IMR-90 (cell line): ENCODE results near the gene ATXN1. TPM values are rescaled to one million over a fixed set of nuclear protein-coding genes. Genes with fewer than 3 reads are reported as not detected.

Experiments used
- ATAC-seq: fragments of 200-7000 bp; cut with Tn5 transposase; 2 replicates; pipeline ENCODE4 v1.9.1; 2020; ENCODE audit warnings: low read depth, mild to moderate bottlenecking, moderate library complexity
- BruUV-seq: library from RNA; stranded (reverse); fragments of 400-500 nt; replicated peaks from 2 replicates; lab custom pipeline; 2021; lab: Mats Ljungman, UMichigan
- CTCF ChIA-PET: fragments of 300-600 bp; formaldehyde crosslinking; extraction: SDS; loops from one replicate; lab custom pipeline; 2021; ENCODE audit warnings: antibody characterized with exemption; lab: Yijun Ruan, JAX
- POLR2A ChIA-PET: fragments of 300-600 bp; sonication (Branson Sonifier 250); formaldehyde crosslinking; loops from one replicate; lab custom pipeline; 2022; ENCODE audit warnings: antibody characterized with exemption; ENCODE audit not compliant: unreplicated experiment; lab: Charles Lee
- DNase-seq: peaks from one replicate; pipeline ENCODE4 v3.0.0; 2013
- H2AFZ ChIP-seq: replicated peaks from 2 replicates; pipeline ENCODE3; 2013; ENCODE audit warnings: low read length, mild to moderate bottlenecking; ENCODE audit not compliant: poor library complexity
- H2AK5ac ChIP-seq: 2 replicates; pipeline ENCODE4 v1.6.1; 2013; ENCODE audit warnings: low read depth, low read length, inconsistent platforms
- H2AK9ac ChIP-seq: replicated peaks from 2 replicates; pipeline ENCODE3; 2013; ENCODE audit warnings: mild to moderate bottlenecking, low read depth, low read length, moderate library complexity; ENCODE audit not compliant: poor library complexity
- H2BK120ac ChIP-seq: 2 replicates; pipeline ENCODE4 v1.6.1; 2013; ENCODE audit warnings: low read depth, low read length, inconsistent platforms
- H2BK15ac ChIP-seq: 3 replicates; pipeline ENCODE4 v1.6.1; 2013; ENCODE audit warnings: low read depth, low read length, inconsistent platforms
- H2BK20ac ChIP-seq: 2 replicates; pipeline ENCODE4 v1.6.1; 2013; ENCODE audit warnings: low read depth, mild to moderate bottlenecking, inconsistent platforms, low read length, moderate library complexity
- H2BK5ac ChIP-seq: 2 replicates; pipeline ENCODE4 v1.6.1; 2013; ENCODE audit warnings: mild to moderate bottlenecking, low read depth, low read length, inconsistent platforms; ENCODE audit not compliant: poor library complexity, severe bottlenecking
- H3K14ac ChIP-seq: replicated peaks from 2 replicates; pipeline ENCODE4 v1.6.1; 2013; ENCODE audit warnings: low read depth, low read length, inconsistent platforms
- H3K18ac ChIP-seq: 2 replicates; pipeline ENCODE4 v1.6.1; 2013; ENCODE audit warnings: low read depth, low read length, control low read depth
- H3K23ac ChIP-seq: 2 replicates; pipeline ENCODE4 v1.6.1; 2013; ENCODE audit warnings: low read depth, low read length, inconsistent platforms
- H3K27ac ChIP-seq: 2 replicates; pipeline ENCODE4 v1.5.1; 2013; ENCODE audit warnings: mild to moderate bottlenecking, control low read depth, low read length; ENCODE audit not compliant: insufficient read depth
- H3K27me3 ChIP-seq: 2 replicates; pipeline ENCODE4 v1.6.1; 2013; ENCODE audit warnings: low read length; ENCODE audit not compliant: control insufficient read depth, insufficient read depth
- H3K36me3 ChIP-seq: 2 replicates; pipeline ENCODE4 v1.6.1; 2013; ENCODE audit warnings: low read length, mixed read lengths; ENCODE audit not compliant: control insufficient read depth, insufficient read depth
- H3K4ac ChIP-seq: 2 replicates; pipeline ENCODE4 v1.6.1; 2013; ENCODE audit warnings: low read depth, low read length, inconsistent platforms
- H3K4me1 ChIP-seq: 2 replicates; pipeline ENCODE4 v1.6.1; 2013; ENCODE audit warnings: low read length, mixed read lengths; ENCODE audit not compliant: control insufficient read depth, insufficient read depth
- H3K4me2 ChIP-seq: 2 replicates; pipeline ENCODE4 v1.6.1; 2013; ENCODE audit warnings: low read depth, mild to moderate bottlenecking, control low read depth, low read length, moderate library complexity
- H3K4me3 ChIP-seq: 2 replicates; pipeline ENCODE4 v1.5.1; 2013; ENCODE audit warnings: low read depth, mild to moderate bottlenecking, control low read depth, low read length, moderate library complexity; ENCODE audit not compliant: insufficient read depth
- H3K56ac ChIP-seq: 2 replicates; pipeline ENCODE4 v1.6.1; 2013; ENCODE audit warnings: low read length, inconsistent platforms; ENCODE audit not compliant: insufficient read depth; ENCODE audit errors: extremely low read depth
- H3K79me1 ChIP-seq, 2 experiments: 2 replicates each; pipeline ENCODE4 v1.6.1; 2013; ENCODE audit warnings: low read length in 2 of 2, inconsistent platforms in 1 of 2, low read depth in 1 of 2
- H3K9ac ChIP-seq: 2 replicates; pipeline ENCODE4 v1.6.1; 2013; ENCODE audit warnings: low read depth, low read length, control low read depth
- H3K9me1 ChIP-seq: 2 replicates; pipeline ENCODE4 v1.6.1; 2013; ENCODE audit warnings: low read length, inconsistent platforms; ENCODE audit not compliant: insufficient read depth
- H3K9me3 ChIP-seq: 2 replicates; pipeline ENCODE4 v1.6.1; 2013; ENCODE audit warnings: low read length; ENCODE audit not compliant: control insufficient read depth, insufficient read depth
- H4K20me1 ChIP-seq: 2 replicates; pipeline ENCODE4 v1.6.1; 2013; ENCODE audit warnings: low read length, inconsistent platforms; ENCODE audit not compliant: insufficient read depth
- H4K5ac ChIP-seq: 2 replicates; pipeline ENCODE4 v1.6.1; 2013; ENCODE audit warnings: mild to moderate bottlenecking, low read depth, low read length, control low read depth
- H4K8ac ChIP-seq, 2 experiments: 2 replicates each; pipeline ENCODE4 v1.6.1; 2013; ENCODE audit warnings: low read depth in 2 of 2, low read length in 2 of 2, control low read depth in 1 of 2, inconsistent platforms in 1 of 2
- H4K91ac ChIP-seq: 2 replicates; pipeline ENCODE4 v1.6.1; 2013; ENCODE audit warnings: low read depth, low read length, inconsistent platforms; ENCODE audit not compliant: insufficient read depth
- CEBPB ChIP-seq: IDR thresholded peaks from 2 replicates; pipeline ENCODE4 v1.6.1; 2012; ENCODE audit warnings: low read depth, low read length, improper control_type of control experiment
- CHD1 ChIP-seq: IDR thresholded peaks from 2 replicates; pipeline ENCODE4 v1.6.1; 2012; ENCODE audit warnings: low read depth, low read length, improper control_type of control experiment
- FOS ChIP-seq: fragments of 150-350 bp; IDR thresholded peaks from 2 replicates; pipeline ENCODE4 v1.6.1; 2016; ENCODE audit warnings: low read depth, low read length
- MAFK ChIP-seq: IDR thresholded peaks from 2 replicates; pipeline ENCODE4 v1.6.1; 2012; ENCODE audit warnings: low read depth, low read length, improper control_type of control experiment
- MAZ ChIP-seq: IDR thresholded peaks from 2 replicates; pipeline ENCODE4 v1.6.1; 2012; ENCODE audit warnings: low read depth, mild to moderate bottlenecking, low read length, improper control_type of control experiment, moderate library complexity, borderline replicate concordance
- NFE2L2 ChIP-seq: fragments of 150-350 bp; IDR thresholded peaks from 2 replicates; pipeline ENCODE4 v1.6.1; 2016; ENCODE audit warnings: low read depth, mild to moderate bottlenecking, low read length
- RAD21 ChIP-seq: IDR thresholded peaks from 2 replicates; pipeline ENCODE4 v1.6.1; 2012; ENCODE audit warnings: low read length, improper control_type of control experiment
- RCOR1 ChIP-seq: IDR thresholded peaks from 2 replicates; pipeline ENCODE4 v1.6.1; 2012; ENCODE audit warnings: mild to moderate bottlenecking, low read length, improper control_type of control experiment; ENCODE audit not compliant: insufficient replicate concordance
- RFX5 ChIP-seq: IDR thresholded peaks from 2 replicates; pipeline ENCODE4 v1.8.0; 2012; ENCODE audit warnings: low read depth, mild to moderate bottlenecking, low read length, moderate library complexity
- SMC3 ChIP-seq: fragments of 150-350 bp; IDR thresholded peaks from 2 replicates; pipeline ENCODE4 v1.6.1; 2016; ENCODE audit warnings: low read depth, mild to moderate bottlenecking, antibody characterized with exemption, low read length, moderate library complexity
- WGBS, 2 experiments: methylation state at CpG; one replicate each; pipeline versions ENCODE4 v1.1.5 to v1.1.7; 2013; ENCODE audit warnings: missing lambda C conversion rate in 2 of 2; ENCODE audit not compliant: insufficient read length in 1 of 2; ENCODE audit errors: extremely low coverage in 2 of 2; 5-methylcytosine and 5-hydroxymethylcytosine counted together
- dilution Hi-C: fragments of 300-500 bp; cut with HindIII; formaldehyde crosslinking; loops from one replicate; pipeline ENCODE4 v1.14.3; 2018; ENCODE audit warnings: low sequenced_read_pairs; ENCODE audit not compliant: unreplicated experiment
- in situ Hi-C: fragments of 300-500 bp; cut with MboI; formaldehyde crosslinking; loops from 3 replicates; pipeline ENCODE4 v1.14.3; 2019; ENCODE audit warnings: low sequenced_read_pairs, inconsistent platforms, mixed read lengths
- intact Hi-C: fragments of 100-400 bp; cut with micrococcal nuclease; formaldehyde crosslinking; loops from 2 replicates; pipeline ENCODE4 v1.10.0; 2022
- polyA plus RNA-seq, 3 experiments: library from polyadenylated mRNA; depleted of rRNA; stranded (reverse); fragments of >200 nt; gene quantifications; 2 replicates each; pipeline ENCODE4 v1.2.3, GENCODE V29; 2012; ENCODE audit warnings: low replicate concordance in 1 of 3
- total RNA-seq: library from RNA; depleted of rRNA; stranded (reverse); fragments of >200 nt; gene quantifications from 2 replicates; pipeline ENCODE4 v1.2.3, GENCODE V29; 2012

The ATXN1 gene
- total and polyA plus RNA-seq, 2 of the 4 experiments (the other 2 are of a cell fraction) = 7.3 to 11.1 TPM

DNA sequence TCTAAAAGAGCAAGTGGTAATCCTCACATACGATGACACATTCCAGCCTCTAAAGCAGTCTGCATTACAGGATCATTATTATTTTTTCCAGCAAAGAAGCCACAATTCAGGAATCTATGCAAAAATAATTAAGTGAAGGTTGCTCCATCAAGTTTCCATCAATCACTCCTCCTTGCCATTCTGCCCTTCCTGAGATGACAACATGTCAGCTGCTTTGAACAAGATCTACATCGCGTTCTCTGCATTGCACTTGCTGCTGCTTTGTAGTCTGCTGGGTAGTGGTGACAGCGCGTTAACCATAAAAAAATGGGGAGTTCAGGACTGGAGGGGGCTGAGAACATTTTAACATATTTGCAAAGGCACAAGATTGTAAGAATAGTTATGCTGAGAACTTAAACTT lies 375.2 kb downstream of the ATXN1 start:
- no peak overlapping the region for H3K4me3 ChIP-seq
- H3K9me1 ChIP-seq = 0 out of 2 replicates have a peak, but pooled peaks cover 3% of the 10 kb centered on the region
- no peak overlapping the region for H3K23ac ChIP-seq
- no peak overlapping the region for H3K18ac ChIP-seq
- H2BK120ac ChIP-seq = no peak overlapping the region
- DNase-seq (no peak), ATAC-seq (no peak)
- no peak overlapping the region for H3K14ac ChIP-seq
- ChIA-PET POLR2A (no interaction called here), CTCF (no interaction called here)
- no peak overlapping the region for H2BK20ac ChIP-seq
- H3K4me1 ChIP-seq = peaks cover 6% of the 10 kb centered on the region
- H4K5ac ChIP-seq = no peak overlapping the region
- no peaks in the 10 kb centered on the region for H3K9me3 ChIP-seq
- no peak overlapping the region for H2AFZ ChIP-seq
- dilution Hi-C loops = no loop called here
- H2AK5ac ChIP-seq = no peak overlapping the region
- H3K79me1 ChIP-seq = peaks cover 7 to 12% of the 10 kb centered on the region in 2 experiments
- in situ Hi-C loops = no loop called here
- BruUV-seq = no TSS peak
- H3K4ac ChIP-seq = 0 out of 2 replicates have a peak overlapping the region, but pooled peaks have one; percentile 3
- no peak overlapping the region for H3K27ac ChIP-seq
- no peak overlapping the region for H4K91ac ChIP-seq
- TF ChIP-seq FOS = no peak
- no peak for TF ChIP-seq SMC3
- TF ChIP-seq MAFK = no peak
- no peak for TF ChIP-seq CEBPB
- TF ChIP-seq RAD21 = no peak
- no peak for TF ChIP-seq RFX5
- no peak for TF ChIP-seq RCOR1
- no peak for TF ChIP-seq CHD1
- no peak for TF ChIP-seq MAZ
- TF ChIP-seq NFE2L2 = no peak
- intact Hi-C loops = no loop called here
- H3K36me3 ChIP-seq = no peaks in the 10 kb centered on the region; the same call in none of the 2 replicates
- no peak overlapping the region for H2BK15ac ChIP-seq
- no peak overlapping the region for H4K8ac ChIP-seq
- H3K27me3 ChIP-seq = no peaks in the 10 kb centered on the region
- H3K4me2 ChIP-seq = no peak overlapping the region
- no peaks in the 10 kb centered on the region for H4K20me1 ChIP-seq
- no CpG with 5 or more reads among the region's 5 CpGs for WGBS, 2 experiments
- H2AK9ac ChIP-seq = no peak overlapping the region
- H3K56ac ChIP-seq = no peak overlapping the region
- no peak overlapping the region for H2BK5ac ChIP-seq
- no peak overlapping the region for H3K9ac ChIP-seq
